Measurements from ENCODE around the gene MBNL2.

Gene MBNL2

GRCh38 chr13:97313551-97314260, 91.6 kb downstream of the MBNL2 start:
- H3K4me1 ChIP-seq (ENCODE audit: insufficient read depth, low read length), result peaks cover 7% of the 10 kb centered on the region
- no peaks in the 10 kb centered on the region for H3K27me3 ChIP-seq (ENCODE audit: insufficient read depth, low read length)
- no peak overlapping the region for H2AFZ ChIP-seq (ENCODE audit: low read depth, low read length)
- H3K4me3 ChIP-seq (ENCODE audit: low read length), result no peak overlapping the region
- no peaks in the 10 kb centered on the region for H3K36me3 ChIP-seq (ENCODE audit: insufficient read depth, low read length)
- H3K9me3 ChIP-seq (ENCODE audit: low read length), result no peaks in the 10 kb centered on the region

DNA sequence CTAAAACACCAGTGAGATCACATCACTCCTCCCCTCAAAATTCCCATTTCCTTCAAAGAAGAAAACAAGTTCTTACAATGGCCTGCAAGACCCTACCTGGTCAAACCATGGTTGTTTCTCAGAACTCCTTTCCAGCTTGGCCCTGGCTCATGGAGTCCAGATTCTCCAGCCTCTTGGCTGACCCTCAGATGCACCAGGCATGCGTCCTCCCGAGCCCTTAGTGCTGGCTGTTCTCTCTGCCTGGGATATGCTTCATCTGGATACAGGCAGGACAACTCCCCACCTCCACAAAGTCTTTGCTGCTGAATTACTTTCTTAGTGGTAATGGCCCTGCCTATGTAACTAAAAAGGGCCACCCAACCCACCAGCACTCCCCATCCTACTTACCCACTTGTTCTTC, 94.3 kb downstream of the MBNL2 start:
- Histone ChIP-seq H3K27me3 (ENCODE audit: insufficient read depth, low read length) (no peaks in the 10 kb centered on the region), H3K36me3 (ENCODE audit: insufficient read depth, low read length) (no peaks in the 10 kb centered on the region)

DNA sequence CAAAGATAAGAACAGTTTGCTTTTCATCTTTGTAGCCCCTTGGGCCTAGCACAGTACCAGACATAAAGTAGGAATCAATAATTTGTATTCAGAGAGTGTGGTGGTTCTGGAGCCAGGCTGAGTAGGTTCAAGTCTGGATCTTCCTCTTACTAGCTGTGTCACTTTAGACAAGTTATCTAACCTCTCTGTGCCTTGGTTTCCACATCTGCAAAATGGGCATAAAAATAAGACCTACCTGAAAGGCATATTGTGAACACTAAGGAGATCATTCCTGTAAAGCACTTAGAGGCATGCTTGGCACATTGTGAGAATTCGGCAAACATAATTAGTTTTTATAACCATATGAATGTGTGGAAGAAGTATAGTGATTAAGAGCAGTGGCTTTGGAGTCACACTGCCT, 95.8 kb downstream of the MBNL2 start:
- Histone ChIP-seq H2AFZ (ENCODE audit: low read depth, low read length) (no peak overlapping the region), H3K4me1 (ENCODE audit: insufficient read depth, low read length) (no peaks in the 10 kb centered on the region), H3K27me3 (ENCODE audit: insufficient read depth, low read length) (no peaks in the 10 kb centered on the region), H3K4me3 (ENCODE audit: low read length) (no peak overlapping the region), H3K36me3 (ENCODE audit: insufficient read depth, low read length) (no peaks in the 10 kb centered on the region), H3K9me3 (ENCODE audit: low read length) (no peaks in the 10 kb centered on the region)

More for the DNA sequence above, 94.3 kb downstream of the MBNL2 start:
- Histone ChIP-seq H3K4me1 (ENCODE audit: insufficient read depth, low read length) (no peaks in the 10 kb centered on the region), H3K9me3 (ENCODE audit: low read length) (no peaks in the 10 kb centered on the region), H3K4me3 (ENCODE audit: low read length) (no peak overlapping the region), H2AFZ (ENCODE audit: low read depth, low read length) (no peak overlapping the region)

DNA sequence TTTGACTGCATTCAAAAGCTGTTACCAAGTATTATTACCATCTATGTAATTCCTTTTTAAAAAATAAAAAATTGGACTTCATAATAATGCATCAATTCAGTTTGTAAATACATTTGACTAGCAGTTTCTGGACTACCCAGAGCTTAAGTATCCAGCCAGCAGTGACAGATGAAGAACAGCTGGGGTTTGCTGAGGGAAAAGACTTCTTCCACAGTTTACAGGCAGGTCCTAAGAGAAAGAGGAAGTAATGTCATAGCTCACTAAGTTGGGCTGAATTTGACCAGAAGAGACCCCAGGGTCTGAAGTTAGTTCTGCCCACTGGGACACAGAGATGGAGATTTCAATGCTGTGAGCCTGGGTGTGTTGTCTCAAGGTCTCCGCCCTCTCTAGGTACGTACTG, 96.4 kb downstream of the MBNL2 start:
- Histone ChIP-seq H3K36me3 (ENCODE audit: insufficient read depth, low read length) (no peaks in the 10 kb centered on the region), H3K4me1 (ENCODE audit: insufficient read depth, low read length) (no peaks in the 10 kb centered on the region), H3K4me3 (ENCODE audit: low read length) (no peak overlapping the region), H3K9me3 (ENCODE audit: low read length) (no peaks in the 10 kb centered on the region), H3K27me3 (ENCODE audit: insufficient read depth, low read length) (no peaks in the 10 kb centered on the region), H2AFZ (ENCODE audit: low read depth, low read length) (no peak overlapping the region)

DNA sequence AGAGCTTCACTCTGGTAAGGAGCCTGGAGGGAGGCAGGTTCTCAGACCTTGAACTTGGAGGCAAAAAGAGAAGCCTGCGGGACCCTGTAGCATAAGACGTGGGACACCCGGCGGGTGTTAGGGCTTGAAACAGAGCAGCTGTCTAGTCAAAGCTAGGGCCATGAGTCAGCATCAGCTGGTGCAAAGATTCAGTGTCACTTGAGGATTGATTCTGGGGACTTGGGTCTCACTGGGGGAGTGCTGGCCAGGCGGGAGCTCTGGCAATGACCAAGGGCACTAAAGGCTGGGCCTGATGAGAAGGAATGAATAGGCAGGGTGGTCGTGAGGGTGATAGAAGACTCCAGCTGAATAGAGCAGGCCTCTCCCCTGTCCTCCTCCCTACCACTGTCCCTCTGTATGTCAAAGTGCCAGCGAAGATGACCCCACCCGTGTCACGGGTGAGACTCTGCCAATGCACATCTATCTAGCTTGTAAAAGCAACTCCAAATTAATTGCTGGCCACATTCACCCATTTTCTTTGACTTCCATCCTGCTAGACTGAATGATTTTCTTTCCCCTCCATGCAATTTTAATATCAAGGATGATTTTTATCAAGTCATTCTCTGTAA, 97.1 kb downstream of the MBNL2 start:
- H3K9me3 ChIP-seq (ENCODE audit: low read length), result no peaks in the 10 kb centered on the region
- H3K4me1 ChIP-seq (ENCODE audit: insufficient read depth, low read length), result no peaks in the 10 kb centered on the region
- no peaks in the 10 kb centered on the region for H3K36me3 ChIP-seq (ENCODE audit: insufficient read depth, low read length)
- H3K27me3 ChIP-seq (ENCODE audit: insufficient read depth, low read length), result no peaks in the 10 kb centered on the region
- H2AFZ ChIP-seq (ENCODE audit: low read depth, low read length), result no peak overlapping the region
- no peak overlapping the region for H3K4me3 ChIP-seq (ENCODE audit: low read length)

GRCh38 chr13:97321101-97321500, 99.0 kb downstream of the MBNL2 start:
- Histone ChIP-seq H3K27me3 (ENCODE audit: insufficient read depth, low read length) (no peaks in the 10 kb centered on the region), H3K4me3 (ENCODE audit: low read length) (no peak overlapping the region), H2AFZ (ENCODE audit: low read depth, low read length) (no peak overlapping the region), H3K36me3 (ENCODE audit: insufficient read depth, low read length) (no peaks in the 10 kb centered on the region), H3K9me3 (ENCODE audit: low read length) (no peaks in the 10 kb centered on the region), H3K4me1 (ENCODE audit: insufficient read depth, low read length) (no peaks in the 10 kb centered on the region)

GRCh38 chr13:97321616-97322321, 99.6 kb downstream of the MBNL2 start:
- Histone ChIP-seq H3K4me1 (ENCODE audit: insufficient read depth, low read length) (no peaks in the 10 kb centered on the region), H3K4me3 (ENCODE audit: low read length) (no peak overlapping the region), H3K9me3 (ENCODE audit: low read length) (no peaks in the 10 kb centered on the region), H3K36me3 (ENCODE audit: insufficient read depth, low read length) (no peaks in the 10 kb centered on the region), H2AFZ (ENCODE audit: low read depth, low read length) (no peak overlapping the region), H3K27me3 (ENCODE audit: insufficient read depth, low read length) (no peaks in the 10 kb centered on the region)

GRCh38 chr13:97322740-97323342, 100.7 kb downstream of the MBNL2 start:
- H3K4me3 ChIP-seq (ENCODE audit: low read length), result no peak overlapping the region
- no peaks in the 10 kb centered on the region for H3K27me3 ChIP-seq (ENCODE audit: insufficient read depth, low read length)
- no peaks in the 10 kb centered on the region for H3K9me3 ChIP-seq (ENCODE audit: low read length)
- H2AFZ ChIP-seq (ENCODE audit: low read depth, low read length), result no peak overlapping the region
- no peaks in the 10 kb centered on the region for H3K36me3 ChIP-seq (ENCODE audit: insufficient read depth, low read length)
- H3K4me1 ChIP-seq (ENCODE audit: insufficient read depth, low read length), result peaks cover 3% of the 10 kb centered on the region

GRCh38 chr13:97324115-97324514, 102.0 kb downstream of the MBNL2 start:
- H3K27me3 ChIP-seq (ENCODE audit: insufficient read depth, low read length), result no peaks in the 10 kb centered on the region
- no peaks in the 10 kb centered on the region for H3K9me3 ChIP-seq (ENCODE audit: low read length)
- H3K4me3 ChIP-seq (ENCODE audit: low read length), result no peak overlapping the region
- peaks cover 13% of the 10 kb centered on the region for H3K4me1 ChIP-seq (ENCODE audit: insufficient read depth, low read length)
- no peak overlapping the region for H2AFZ ChIP-seq (ENCODE audit: low read depth, low read length)
- no peaks in the 10 kb centered on the region for H3K36me3 ChIP-seq (ENCODE audit: insufficient read depth, low read length)

DNA sequence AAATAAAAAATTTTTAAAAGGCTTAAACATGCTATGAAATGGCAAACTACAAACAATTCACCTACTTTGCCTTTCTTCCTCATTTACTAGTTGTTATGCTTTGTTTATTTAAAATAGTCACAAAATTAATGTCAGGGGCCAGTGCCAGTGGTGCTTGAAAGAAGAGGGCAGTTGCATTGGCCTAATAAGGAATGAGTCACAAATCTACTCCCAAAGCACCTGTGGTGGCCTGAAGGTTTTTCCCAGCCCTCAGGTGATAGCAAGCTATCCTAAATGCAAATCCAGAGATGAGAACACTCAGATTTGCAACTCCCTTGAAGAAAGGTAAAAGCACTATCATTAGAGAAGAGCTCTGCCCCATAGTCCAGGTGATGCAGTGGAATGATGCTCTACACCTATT, 103.6 kb downstream of the MBNL2 start:
- Histone ChIP-seq H3K9me3 (ENCODE audit: low read length) (no peaks in the 10 kb centered on the region), H3K4me1 (ENCODE audit: insufficient read depth, low read length) (peaks cover 13% of the 10 kb centered on the region), H3K36me3 (ENCODE audit: insufficient read depth, low read length) (no peaks in the 10 kb centered on the region), H3K27me3 (ENCODE audit: insufficient read depth, low read length) (no peaks in the 10 kb centered on the region), H2AFZ (ENCODE audit: low read depth, low read length) (no peak overlapping the region), H3K4me3 (ENCODE audit: low read length) (no peak overlapping the region)

- Histone ChIP-seq H3K27me3 (ENCODE audit: insufficient read depth, low read length) (no peaks in the 10 kb centered on the region), H3K36me3 (ENCODE audit: insufficient read depth, low read length) (no peaks in the 10 kb centered on the region), H2AFZ (ENCODE audit: low read depth, low read length) (no peak overlapping the region), H3K9me3 (ENCODE audit: low read length) (no peaks in the 10 kb centered on the region), H3K4me1 (ENCODE audit: insufficient read depth, low read length) (peaks cover 13% of the 10 kb centered on the region), H3K4me3 (ENCODE audit: low read length) (no peak overlapping the region)
Measured at GRCh38 chr13:97327086-97327485, 105.0 kb downstream of the MBNL2 start.

- H3K27me3 ChIP-seq (ENCODE audit: insufficient read depth, low read length), result no peaks in the 10 kb centered on the region
- H3K4me1 ChIP-seq (ENCODE audit: insufficient read depth, low read length), result peaks cover 13% of the 10 kb centered on the region
- no peak overlapping the region for H2AFZ ChIP-seq (ENCODE audit: low read depth, low read length)
- no peaks in the 10 kb centered on the region for H3K9me3 ChIP-seq (ENCODE audit: low read length)
- no peak overlapping the region for H3K4me3 ChIP-seq (ENCODE audit: low read length)
- no peaks in the 10 kb centered on the region for H3K36me3 ChIP-seq (ENCODE audit: insufficient read depth, low read length)
Measured at GRCh38 chr13:97327506-97328221, 105.5 kb downstream of the MBNL2 start.

All from neuron (in vitro differentiated cells).